Measurements from ENCODE around the gene TMEM253. TPM values are rescaled to one million over a fixed set of nuclear protein-coding genes. Genes with fewer than 3 reads are reported as not detected.

The TMEM253 gene
- total RNA-seq, 1 experiment from 2014 or later, result 0.59 TPM

GRCh38 chr14:21118933-21119332 is 18.1 kb downstream of the TMEM253 start (continued):
- no peak for TF ChIP-seq CTCF (IDR thresholded peaks at IDR 0.05 in 2 of 3, conservative IDR thresholded peaks at IDR 0.05 in 1 of 3; ENCODE audit: borderline replicate concordance in 1 of 3, insufficient read depth in 1 of 3, low read depth in 2 of 3, low read length in 2 of 3)
- TF ChIP-seq ELF1 (IDR thresholded peaks at IDR 0.05; ENCODE audit: borderline replicate concordance, low read depth), result no peak
- no peak for TF ChIP-seq JUND (IDR thresholded peaks at IDR 0.05)
- TF ChIP-seq POLR2A (IDR thresholded peaks at IDR 0.05; ENCODE audit: borderline replicate concordance, extremely low read depth, insufficient read depth, insufficient read length), result no peak
- no peak for TF ChIP-seq TCF7L2 (IDR thresholded peaks at IDR 0.05; ENCODE audit: borderline replicate concordance, extremely low read depth, insufficient read depth, insufficient read length)
- TF ChIP-seq SP1 (IDR thresholded peaks at IDR 0.05; ENCODE audit: low read depth), result no peak

GRCh38 chr14:21120686-21121085 is 19.8 kb downstream of the TMEM253 start:
- Histone ChIP-seq H3K9me3 (ENCODE audit: control insufficient read depth in 1 of 2, insufficient read depth in 1 of 2, low read depth in 1 of 2, low read length in 2 of 2) (no peaks in the 10 kb centered on the region), H3K9ac (ENCODE audit: low read length) (no peak overlapping the region), H3K36me3 (ENCODE audit: control insufficient read depth in 1 of 2, insufficient read depth in 2 of 2, low read length in 2 of 2) (no peaks in the 10 kb centered on the region), H3K27me3 (ENCODE audit: insufficient read depth, low read length) (no peaks in the 10 kb centered on the region), H3K4me2 (ENCODE audit: low read length) (no peak overlapping the region), H3K4me3 (replicated peaks in 1 of 2; ENCODE audit: low read depth in 1 of 2, low read length in 2 of 2) (no peak overlapping the region), H3K4me1 (ENCODE audit: control insufficient read depth in 1 of 2, insufficient read depth in 2 of 2, low read length in 2 of 2) (no peaks in the 10 kb centered on the region), H2AFZ (ENCODE audit: low read depth, low read length, poor library complexity, severe bottlenecking) (no peak overlapping the region), H4K20me1 (ENCODE audit: insufficient read depth) (no peaks in the 10 kb centered on the region), H3K79me2 (ENCODE audit: insufficient read depth, low read length) (no peaks in the 10 kb centered on the region), H3K27ac (ENCODE audit: low read depth, low read length) (no peak overlapping the region), H3K9me2 (ENCODE audit: insufficient read depth) (no peaks in the 10 kb centered on the region)
- ChIA-PET POLR2A (no interaction called here), RAD21 (ENCODE audit: low non-redundant PET in 1 of 2, low total read pairs in 2 of 2, uncharacterized antibody in 2 of 2, unreplicated experiment in 2 of 2) (no interaction called here), CTCF (no interaction called here)
- intact Hi-C loops (cut with micrococcal nuclease), result no loop called here
- no peak for DNase-seq (ENCODE audit: low read depth, low spot score)
- ATAC-seq, result no peak
- no TSS peak for BruUV-seq (replicated peaks)
- TF ChIP-seq TCF7L2 (IDR thresholded peaks at IDR 0.05; ENCODE audit: borderline replicate concordance, extremely low read depth, insufficient read depth, insufficient read length) (no peak), CBX3 (IDR thresholded peaks at IDR 0.05; ENCODE audit: low read depth) (no peak), CTCF (IDR thresholded peaks at IDR 0.05 in 2 of 3, conservative IDR thresholded peaks at IDR 0.05 in 1 of 3; ENCODE audit: borderline replicate concordance in 1 of 3, insufficient read depth in 1 of 3, low read depth in 2 of 3, low read length in 2 of 3) (no peak), ELF1 (IDR thresholded peaks at IDR 0.05; ENCODE audit: borderline replicate concordance, low read depth) (no peak), EGR1 (IDR thresholded peaks at IDR 0.05; ENCODE audit: low read depth) (no peak), FOSL1 (IDR thresholded peaks at IDR 0.05; ENCODE audit: low read depth) (no peak), REST (IDR thresholded peaks at IDR 0.05; ENCODE audit: low read depth) (no peak), CEBPB (IDR thresholded peaks at IDR 0.05; ENCODE audit: low read depth) (no peak), JUND (IDR thresholded peaks at IDR 0.05) (no peak), EZH2phosphoT487 (IDR thresholded peaks at IDR 0.05; ENCODE audit: borderline replicate concordance) (no peak), YY1 (IDR thresholded peaks at IDR 0.05; ENCODE audit: extremely low read depth, insufficient replicate concordance, low read depth, low read length) (no peak), SP1 (IDR thresholded peaks at IDR 0.05; ENCODE audit: low read depth) (no peak), SIN3A (IDR thresholded peaks at IDR 0.05; ENCODE audit: low read depth) (no peak), POLR2A (IDR thresholded peaks at IDR 0.05; ENCODE audit: borderline replicate concordance, extremely low read depth, insufficient read depth, insufficient read length) (no peak), EZH2 (IDR thresholded peaks at IDR 0.05) (no peak), ATF3 (IDR thresholded peaks at IDR 0.05) (no peak)
